Measurements from ENCODE around the gene THNSL1.
"Not testable (repeated sequence)": the region's sequence is repeated elsewhere in the genome, so short reads cannot be mapped to it uniquely, and the experiment has no call there.

The THNSL1 gene

GRCh38 chr10:25011591-25011990, 4.8 kb upstream of the THNSL1 start:
- not testable (repeated sequence) for DNase-seq (ENCODE audit: low spot score)

- DNase-seq (ENCODE audit: low spot score) = no peak
Measured at GRCh38 chr10:25014579-25014978, 1.8 kb upstream of the THNSL1 start.

GRCh38 chr10:25015828-25016375, 510 bp upstream of the THNSL1 start, which contains the start of gene ENKUR:
Gene ENKUR (minus strand): TSS chr10:25016158. CDS start chr10:25015936, 222 bp downstream.
- peak; percentile 70 for DNase-seq (ENCODE audit: low spot score)

GRCh38 chr10:25017154-25017590, 760 bp downstream of the THNSL1 start:
- peak; percentile 7 for DNase-seq (ENCODE audit: low spot score)

GRCh38 chr10:25017661-25018060, 1.2 kb downstream of the THNSL1 start:
- no peak for DNase-seq (ENCODE audit: low spot score)

GRCh38 chr10:25018703-25019102, 2.3 kb downstream of the THNSL1 start:
- no peak for DNase-seq (ENCODE audit: low spot score)

GRCh38 chr10:25023278-25023677, 6.9 kb downstream of the THNSL1 start:
- no peak for DNase-seq (ENCODE audit: low spot score)

- no peak for DNase-seq (ENCODE audit: low spot score)
Measured at GRCh38 chr10:25024528-25024927, 8.1 kb downstream of the THNSL1 start.

- no peak for DNase-seq (ENCODE audit: low spot score)
Measured at GRCh38 chr10:25026463-25026862, 10.1 kb downstream of the THNSL1 start.

GRCh38 chr10:25028711-25029110, 12.3 kb downstream of the THNSL1 start:
- DNase-seq (ENCODE audit: low spot score) = no peak

GRCh38 chr10:25029519-25029918, 13.1 kb downstream of the THNSL1 start:
- DNase-seq (ENCODE audit: low spot score) = no peak

GRCh38 chr10:25036381-25036780, 20.0 kb downstream of the THNSL1 start:
- DNase-seq (ENCODE audit: low spot score) = no peak

- no peak for DNase-seq (ENCODE audit: low spot score)
Measured at GRCh38 chr10:25038325-25038724, 21.9 kb downstream of the THNSL1 start.

- no peak for DNase-seq (ENCODE audit: low spot score)
Measured at GRCh38 chr10:25039531-25039930, 23.1 kb downstream of the THNSL1 start.

- no peak for DNase-seq (ENCODE audit: low spot score)
Measured at GRCh38 chr10:25046641-25047040, 30.2 kb downstream of the THNSL1 start.

GRCh38 chr10:25047088-25047487, 30.7 kb downstream of the THNSL1 start:
- no peak for DNase-seq (ENCODE audit: low spot score)

GRCh38 chr10:25047591-25048301, 31.3 kb downstream of the THNSL1 start:
- DNase-seq (ENCODE audit: low spot score) = peak; percentile 47

- DNase-seq (ENCODE audit: low spot score) = no peak
Measured at GRCh38 chr10:25048450-25048849, 32.0 kb downstream of the THNSL1 start.

- DNase-seq (ENCODE audit: low spot score) = no peak
Measured at GRCh38 chr10:25049966-25050365, 33.6 kb downstream of the THNSL1 start.

- no peak for DNase-seq (ENCODE audit: low spot score)
Measured at GRCh38 chr10:25050402-25050801, 34.0 kb downstream of the THNSL1 start.

- DNase-seq (ENCODE audit: low spot score) = no peak
Measured at GRCh38 chr10:25052012-25052411, 35.6 kb downstream of the THNSL1 start.

GRCh38 chr10:25056726-25057125, 40.3 kb downstream of the THNSL1 start:
- DNase-seq (ENCODE audit: low spot score) = no peak

GRCh38 chr10:25057886-25058285, 41.5 kb downstream of the THNSL1 start:
- no peak for DNase-seq (ENCODE audit: low spot score)

GRCh38 chr10:25059990-25060389, 43.6 kb downstream of the THNSL1 start:
- DNase-seq (ENCODE audit: low spot score) = peak; percentile 43

Data from hepatic stellate cell (primary cell).